ENCODE results near the gene MED9. TPM values are rescaled to one million over a fixed set of nuclear protein-coding genes. Genes with fewer than 3 reads are reported as not detected.
"Not testable (repeated sequence)": the region's sequence is repeated elsewhere in the genome, so short reads cannot be mapped to it uniquely, and the experiment has no call there.

Gene MED9
- polyA plus RNA-seq, 1 donor from 2014 or later = 25.1 TPM

GRCh38 chr17:17462048-17462824 lies 14.6 kb upstream of the MED9 start:
- H4K20me1 ChIP-seq (ENCODE audit: insufficient read depth) = no peaks in the 10 kb centered on the region
- no peaks in the 10 kb centered on the region for H3K79me2 ChIP-seq (replicated peaks; ENCODE audit: insufficient read depth, low read length)
- TF ChIP-seq, protein P1, sequence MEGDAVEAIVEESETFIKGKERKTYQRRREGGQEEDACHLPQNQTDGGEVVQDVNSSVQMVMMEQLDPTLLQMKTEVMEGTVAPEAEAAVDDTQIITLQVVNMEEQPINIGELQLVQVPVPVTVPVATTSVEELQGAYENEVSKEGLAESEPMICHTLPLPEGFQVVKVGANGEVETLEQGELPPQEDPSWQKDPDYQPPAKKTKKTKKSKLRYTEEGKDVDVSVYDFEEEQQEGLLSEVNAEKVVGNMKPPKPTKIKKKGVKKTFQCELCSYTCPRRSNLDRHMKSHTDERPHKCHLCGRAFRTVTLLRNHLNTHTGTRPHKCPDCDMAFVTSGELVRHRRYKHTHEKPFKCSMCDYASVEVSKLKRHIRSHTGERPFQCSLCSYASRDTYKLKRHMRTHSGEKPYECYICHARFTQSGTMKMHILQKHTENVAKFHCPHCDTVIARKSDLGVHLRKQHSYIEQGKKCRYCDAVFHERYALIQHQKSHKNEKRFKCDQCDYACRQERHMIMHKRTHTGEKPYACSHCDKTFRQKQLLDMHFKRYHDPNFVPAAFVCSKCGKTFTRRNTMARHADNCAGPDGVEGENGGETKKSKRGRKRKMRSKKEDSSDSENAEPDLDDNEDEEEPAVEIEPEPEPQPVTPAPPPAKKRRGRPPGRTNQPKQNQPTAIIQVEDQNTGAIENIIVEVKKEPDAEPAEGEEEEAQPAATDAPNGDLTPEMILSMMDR (IDR thresholded peaks at IDR 0.05; ENCODE audit: poor library complexity, severe bottlenecking) = no peak
- TF ChIP-seq TAF1 (IDR thresholded peaks at IDR 0.05; ENCODE audit: low read depth) (no peak), EZH2 (IDR thresholded peaks at IDR 0.05; ENCODE audit: borderline replicate concordance, insufficient read depth, low read length, poor library complexity, severe bottlenecking) (no peak), MXI1 (conservative IDR thresholded peaks at IDR 0.05; ENCODE audit: poor library complexity, severe bottlenecking) (no peak), REST (IDR thresholded peaks at IDR 0.05; ENCODE audit: borderline replicate concordance) (no peak), POLR2AphosphoS5 (IDR thresholded peaks at IDR 0.05) (no peak)
- H3K36me3 ChIP-seq (ENCODE audit: insufficient read depth, low read length) = no peaks in the 10 kb centered on the region
- H3F3A ChIP-seq (ENCODE audit: insufficient read depth, low read length, poor library complexity, severe bottlenecking) = no peaks in the 10 kb centered on the region
- no peaks in the 10 kb centered on the region for H3K9me3 ChIP-seq (ENCODE audit: low read length)
- H3K4me2 ChIP-seq (ENCODE audit: low read length) = no peak overlapping the region
- no peaks in the 10 kb centered on the region for H3K27me3 ChIP-seq (ENCODE audit: insufficient read depth, low read depth, low read length)
- H3K9ac ChIP-seq (ENCODE audit: low read length) = no peak overlapping the region
- no peak overlapping the region for H3K4me3 ChIP-seq (ENCODE audit: low read length)
- H2AFZ ChIP-seq (ENCODE audit: low read depth, low read length) = no peak overlapping the region
- H3K9me2 ChIP-seq (ENCODE audit: insufficient read depth, low read length) = no peaks in the 10 kb centered on the region
- no peak overlapping the region for H3K27ac ChIP-seq (ENCODE audit: low read length)

- Histone ChIP-seq H3F3A (ENCODE audit: insufficient read depth, low read length, poor library complexity, severe bottlenecking) (no peaks in the 10 kb centered on the region), H3K4me2 (ENCODE audit: low read length) (no peak overlapping the region), H3K27me3 (ENCODE audit: insufficient read depth, low read depth, low read length) (no peaks in the 10 kb centered on the region), H2AFZ (ENCODE audit: low read depth, low read length) (no peak overlapping the region), H3K4me3 (ENCODE audit: low read length) (no peak overlapping the region), H3K9ac (ENCODE audit: low read length) (no peak overlapping the region), H3K36me3 (ENCODE audit: insufficient read depth, low read length) (no peaks in the 10 kb centered on the region), H3K9me2 (ENCODE audit: insufficient read depth, low read length) (no peaks in the 10 kb centered on the region), H3K27ac (ENCODE audit: low read length) (no peak overlapping the region), H3K79me2 (replicated peaks; ENCODE audit: insufficient read depth, low read length) (no peaks in the 10 kb centered on the region), H4K20me1 (ENCODE audit: insufficient read depth) (no peaks in the 10 kb centered on the region), H3K9me3 (ENCODE audit: low read length) (no peaks in the 10 kb centered on the region)
- TF ChIP-seq TAF1 (IDR thresholded peaks at IDR 0.05; ENCODE audit: low read depth) = no peak
- TF ChIP-seq EZH2 (IDR thresholded peaks at IDR 0.05; ENCODE audit: borderline replicate concordance, insufficient read depth, low read length, poor library complexity, severe bottlenecking) = no peak
- no peak for TF ChIP-seq EP300 (conservative IDR thresholded peaks at IDR 0.05; ENCODE audit: poor library complexity, severe bottlenecking)
- TF ChIP-seq MXI1 (conservative IDR thresholded peaks at IDR 0.05; ENCODE audit: poor library complexity, severe bottlenecking) = no peak
- TF ChIP-seq, protein P1 (IDR thresholded peaks at IDR 0.05; ENCODE audit: poor library complexity, severe bottlenecking) = no peak
- no peak for TF ChIP-seq RAD21 (conservative IDR thresholded peaks at IDR 0.05)
- no peak for TF ChIP-seq POLR2AphosphoS5 (IDR thresholded peaks at IDR 0.05)
These were observed 13.0 kb upstream of the MED9 start for GRCh38 chr17:17463821-17464220.

DNA sequence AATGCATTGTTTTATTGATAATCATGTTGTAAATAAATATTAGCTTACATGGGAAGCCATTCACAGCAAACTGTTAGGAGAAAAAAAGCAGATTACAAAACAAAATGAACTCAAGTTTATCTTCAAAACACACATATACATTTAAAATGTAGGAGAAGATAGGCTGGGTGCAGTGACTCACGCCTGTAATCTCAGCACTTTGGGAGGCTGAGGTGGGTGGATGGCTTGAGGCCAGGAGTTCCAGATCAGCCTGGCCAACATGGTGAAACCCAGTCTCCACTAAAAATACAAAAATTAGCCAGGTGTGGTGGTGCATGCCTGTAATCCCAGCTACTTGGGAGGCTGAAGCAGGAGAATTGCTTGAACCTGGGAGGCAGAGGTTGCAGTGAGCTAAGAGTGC lies 10.9 kb upstream of the MED9 start:
- not testable (repeated sequence) for H3K36me3 ChIP-seq (ENCODE audit: insufficient read depth, low read length); H3K79me2 ChIP-seq (replicated peaks; ENCODE audit: insufficient read depth, low read length); H3K27me3 ChIP-seq (ENCODE audit: insufficient read depth, low read depth, low read length); H3F3A ChIP-seq (ENCODE audit: insufficient read depth, low read length, poor library complexity, severe bottlenecking); H3K9ac ChIP-seq (ENCODE audit: low read length); H3K4me3 ChIP-seq (ENCODE audit: low read length); H3K9me3 ChIP-seq (ENCODE audit: low read length); H3K27ac ChIP-seq (ENCODE audit: low read length); H3K4me2 ChIP-seq (ENCODE audit: low read length); H4K20me1 ChIP-seq (ENCODE audit: insufficient read depth); H3K9me2 ChIP-seq (ENCODE audit: insufficient read depth, low read length); H2AFZ ChIP-seq (ENCODE audit: low read depth, low read length)

Data from neural cell (in vitro differentiated cells).